HS-5 (cell line): ENCODE data around the gene SERPINB6.
"Not testable (repeated sequence)": the region's sequence is repeated elsewhere in the genome, so short reads cannot be mapped to it uniquely, and the experiment has no call there.

ENCODE experiments used
- DNase-seq: peaks from one replicate; pipeline ENCODE4 v3.0.0-alpha.2; 2012; ENCODE audit warnings: low read depth

Gene SERPINB6

GRCh38 chr6:2999618-3000557, 28.5 kb upstream of the SERPINB6 start, which contains the start of gene NQO2:
NQO2 (plus strand) TSS chr6:2999894; CDS start chr6:3006553, 6,659 bp downstream.
- DNase-seq = no peak

- no peak for DNase-seq
Observed at GRCh38 chr6:2998998-2999617, 27.7 kb upstream of the SERPINB6 start.

- not testable (repeated sequence) for DNase-seq
Observed at GRCh38 chr6:2998249-2998997, 27.1 kb upstream of the SERPINB6 start.

- DNase-seq = no peak
Observed at GRCh38 chr6:2993755-2994317, 22.5 kb upstream of the SERPINB6 start.

DNA sequence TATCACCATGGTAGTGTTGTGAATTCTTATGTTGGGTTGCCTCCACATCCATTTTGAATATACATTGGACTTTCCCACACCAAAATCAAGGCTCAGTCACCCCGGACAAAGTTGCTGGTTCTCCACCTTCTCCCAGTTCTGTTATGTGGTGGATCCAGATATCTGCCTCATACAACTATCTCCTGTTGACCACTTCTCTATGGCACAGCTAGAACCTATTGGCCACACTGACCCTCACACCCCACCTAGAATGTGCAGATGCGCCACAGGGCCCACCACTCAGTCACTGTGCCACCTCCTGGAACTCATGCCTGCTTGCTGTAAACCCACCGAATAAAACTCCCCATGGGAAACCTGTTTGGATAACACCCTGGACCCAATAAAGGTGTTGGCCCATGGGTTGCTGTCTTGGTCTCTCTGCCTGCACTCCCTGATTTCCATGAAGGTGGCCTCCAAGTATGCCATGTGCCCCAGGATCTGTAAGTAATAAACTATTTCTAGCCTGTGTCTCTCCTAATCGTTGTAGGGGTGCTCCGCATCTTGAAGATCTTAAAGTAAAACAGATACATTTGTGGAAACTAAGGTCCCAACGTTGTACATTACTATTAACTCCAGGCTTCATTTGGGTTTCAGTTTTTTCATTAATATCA, 21.1 kb upstream of the SERPINB6 start:
- no peak for DNase-seq

DNA sequence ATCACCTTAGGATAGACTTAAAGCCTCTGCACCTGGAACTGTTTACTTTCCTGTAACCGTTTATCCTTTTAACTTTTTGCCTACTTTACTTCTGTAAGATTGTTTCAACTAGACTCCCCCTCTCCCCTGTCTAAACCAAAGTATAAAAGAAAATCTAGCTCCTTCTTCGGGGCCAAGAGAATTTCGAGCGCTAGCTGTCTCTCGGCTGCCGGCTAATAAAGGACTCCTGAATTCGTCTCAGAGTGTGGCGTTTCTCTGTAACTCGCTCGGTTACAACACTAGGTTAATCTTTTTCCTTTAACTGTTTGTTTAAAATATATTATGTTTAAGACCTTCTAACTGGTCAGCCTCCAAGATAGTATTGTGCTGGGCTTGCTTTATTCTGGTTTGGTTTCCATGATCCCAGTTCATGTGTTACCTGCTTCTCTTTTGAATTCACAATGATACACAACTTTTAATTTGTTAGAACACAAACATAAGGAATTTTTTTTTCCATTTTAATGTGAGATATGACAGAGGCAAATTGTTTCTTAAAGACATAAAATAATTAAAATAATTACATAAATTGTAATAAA, 19.7 kb upstream of the SERPINB6 start:
- no peak for DNase-seq

- no peak for DNase-seq
Observed at GRCh38 chr6:2990248-2990931, 19.0 kb upstream of the SERPINB6 start.

- DNase-seq = peak; percentile 99
Observed at GRCh38 chr6:2989332-2990247, 18.2 kb upstream of the SERPINB6 start.

DNA sequence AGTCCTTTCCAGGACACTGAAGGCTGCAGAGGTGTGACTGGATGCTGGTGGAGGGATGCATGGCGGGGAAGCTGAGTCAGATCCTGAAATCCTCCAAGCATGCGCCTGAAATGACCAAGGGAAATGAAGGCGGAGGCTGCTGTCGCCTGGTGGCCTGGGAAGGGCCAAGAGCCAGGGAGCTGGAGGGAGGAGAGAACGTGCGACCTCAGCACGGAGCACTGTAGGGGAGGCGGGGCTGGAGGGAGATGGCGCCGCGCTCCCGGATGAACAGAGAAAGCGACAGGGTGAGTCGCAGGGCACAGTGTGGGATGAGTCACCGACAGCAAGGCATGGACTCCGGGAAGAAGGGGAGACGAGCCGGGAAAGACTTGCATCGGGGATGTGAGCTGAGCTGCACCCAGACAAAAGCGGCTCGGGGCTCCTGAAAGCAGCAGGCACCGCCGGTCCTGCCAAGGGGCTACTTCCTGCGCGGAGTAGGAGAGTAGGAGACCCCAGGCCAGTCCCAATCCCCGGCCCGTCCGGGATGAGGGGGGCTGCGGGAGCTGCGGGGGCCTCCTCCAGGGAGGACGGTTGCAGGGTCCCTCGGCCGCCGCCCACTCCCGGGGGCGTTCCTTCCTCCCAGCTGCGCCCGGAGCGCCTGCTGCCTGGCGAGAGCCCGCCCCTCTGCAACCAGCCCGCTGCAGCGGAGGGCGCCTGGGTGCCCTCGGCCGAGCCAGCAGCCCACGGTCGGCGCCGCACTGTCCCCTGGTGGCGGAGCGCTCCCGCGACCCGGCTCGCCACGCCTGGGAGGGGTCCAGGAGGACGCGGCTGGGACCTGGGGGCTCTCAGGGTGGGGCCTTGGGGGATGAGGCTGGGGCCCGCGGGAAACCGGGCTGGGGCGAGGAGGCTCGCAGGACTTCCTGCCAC, 17.3 kb upstream of the SERPINB6 start:
- DNase-seq = peak; percentile 93

DNA sequence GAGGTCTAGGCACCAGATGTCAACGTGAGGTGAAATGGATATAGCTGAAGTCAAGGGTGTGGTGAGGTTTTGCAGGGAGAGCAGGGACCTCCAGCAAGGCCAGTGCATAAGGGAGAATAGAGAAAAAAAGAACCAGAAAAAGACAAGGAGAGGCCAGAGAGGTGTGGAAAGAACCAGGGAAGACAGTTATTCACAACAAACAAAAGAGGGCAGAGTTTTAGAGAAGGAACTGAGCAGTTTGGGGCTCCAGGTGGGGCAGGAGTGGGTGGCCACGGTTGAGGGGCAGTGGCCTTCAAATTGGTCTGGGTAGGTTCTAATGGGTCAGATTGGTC, 16.7 kb upstream of the SERPINB6 start:
- no peak for DNase-seq

DNA sequence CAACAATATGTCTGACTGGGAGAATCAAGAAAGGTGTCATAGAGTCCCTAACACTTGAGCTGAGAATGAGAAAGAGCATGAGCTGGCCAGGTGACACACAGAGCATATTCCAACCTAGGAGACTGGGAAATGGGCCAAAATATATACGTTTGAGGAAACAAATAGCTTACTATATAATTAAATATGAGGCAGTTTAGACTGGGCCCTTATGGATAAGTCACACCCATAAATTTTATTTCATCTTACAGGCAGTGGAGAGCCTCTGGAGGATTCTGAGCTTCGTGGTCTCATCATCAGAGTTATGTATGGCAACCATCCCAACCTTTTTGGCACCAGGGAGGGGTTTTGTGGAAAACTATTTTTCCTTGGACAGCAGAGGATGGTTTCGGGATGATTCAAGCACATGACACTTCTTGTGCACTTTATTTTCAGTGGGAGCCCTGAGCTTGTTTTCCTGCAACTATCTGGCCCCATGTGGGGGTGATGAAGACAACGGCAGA, 15.4 kb upstream of the SERPINB6 start:
- DNase-seq = peak; percentile 91

DNA sequence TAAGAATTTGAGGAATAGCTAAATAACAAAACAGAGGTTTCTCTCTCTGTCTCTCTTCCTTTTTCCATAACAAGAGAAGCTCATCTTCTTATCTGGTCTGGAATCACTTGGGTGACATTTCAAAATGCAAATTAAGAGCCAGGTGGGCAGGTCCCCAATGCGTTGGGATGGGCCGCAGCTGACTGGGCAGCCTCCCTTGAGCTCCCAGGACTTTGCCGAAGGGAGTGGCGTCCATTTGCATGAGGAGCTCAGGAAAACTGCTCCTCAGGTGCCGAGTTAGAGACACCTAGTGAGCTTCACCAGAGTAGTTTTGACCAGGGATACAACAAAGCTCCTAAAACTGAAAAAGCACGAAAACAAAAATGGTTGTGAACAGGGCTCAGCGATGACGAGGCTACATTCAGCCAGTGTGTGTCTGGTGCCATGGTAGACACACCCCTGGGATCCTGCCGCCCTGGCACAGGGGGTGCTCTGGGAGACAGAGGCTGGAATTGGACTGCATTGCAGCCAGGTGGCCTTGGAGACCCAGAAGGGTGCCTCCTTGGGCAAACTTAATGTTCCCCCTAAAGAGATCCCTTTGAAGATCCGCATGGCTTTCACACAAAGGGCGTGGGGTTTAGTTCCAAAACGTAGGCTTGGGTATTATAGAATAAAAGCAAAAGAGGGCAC, 13.5 kb upstream of the SERPINB6 start:
- DNase-seq = no peak

- DNase-seq = no peak
Observed at GRCh38 chr6:2982426-2983117, 11.2 kb upstream of the SERPINB6 start.

DNA sequence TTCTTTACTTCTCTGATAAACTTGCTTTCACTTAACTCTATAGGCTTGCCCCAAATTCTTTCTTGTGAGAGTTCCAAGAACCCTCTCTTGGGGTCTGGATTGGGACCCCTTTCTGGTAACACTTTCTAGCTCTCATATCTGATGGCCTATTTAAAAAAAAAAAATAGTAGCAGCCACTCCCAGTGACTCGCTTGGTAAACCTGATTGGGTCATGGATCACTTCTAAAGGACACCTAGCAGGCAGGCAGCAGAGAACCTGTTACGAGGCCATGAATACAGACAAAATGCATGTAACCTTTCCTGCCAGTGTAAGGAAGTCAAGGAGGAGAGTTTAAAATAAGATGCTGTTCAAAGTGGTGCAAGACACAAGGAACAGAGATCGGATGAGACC, 9.1 kb upstream of the SERPINB6 start:
- no peak for DNase-seq

- no peak for DNase-seq
Observed at GRCh38 chr6:2979819-2980464, 8.6 kb upstream of the SERPINB6 start.

DNA sequence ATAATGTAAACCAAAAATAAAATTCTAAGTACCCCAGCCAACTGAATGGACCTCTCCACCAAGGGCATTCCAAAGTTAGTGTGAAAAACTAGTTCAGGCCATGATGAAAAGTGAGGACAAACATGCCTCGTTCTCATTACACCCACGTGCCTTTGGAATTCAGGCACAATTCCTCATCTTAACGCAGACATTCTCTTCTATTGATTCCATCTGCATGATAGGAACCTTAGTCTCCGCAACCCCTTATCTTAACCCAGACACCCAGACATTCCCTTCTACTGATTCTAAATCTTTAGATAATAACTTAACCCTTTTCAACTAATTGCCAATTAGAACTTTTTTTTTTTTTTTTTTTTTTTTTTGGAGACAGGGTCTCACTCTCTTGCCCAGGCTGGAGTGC, 7.6 kb upstream of the SERPINB6 start:
- no peak for DNase-seq
